ENCODE results near the gene MCC.

DNA sequence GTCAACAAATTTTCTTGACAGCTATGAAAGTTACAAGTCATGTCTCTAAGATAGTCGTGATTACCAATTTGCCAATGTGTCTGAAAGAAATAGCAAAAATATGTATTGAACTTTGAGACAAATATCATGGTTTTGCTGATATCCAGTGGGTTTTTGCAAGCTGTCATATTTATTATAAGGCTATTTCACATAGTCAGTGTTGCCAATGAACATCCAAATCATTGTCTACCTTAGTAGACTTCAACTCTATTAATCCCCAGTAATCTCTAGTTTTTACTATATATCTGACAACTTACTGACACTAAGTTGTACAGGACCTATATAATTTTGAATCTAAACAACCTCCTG is 256.6 kb downstream of the MCC start:
- TF ChIP-seq GATA2 (IDR thresholded peaks at IDR 0.05; ENCODE audit: low read depth, low read length) (no peak), GATA3 (IDR thresholded peaks at IDR 0.05; ENCODE audit: low read depth, low read length) (no peak)
